Activated naive CD8-positive, alpha-beta T cell (primary cell): Measurements from ENCODE around the gene KIF5A.

Experiments used
- H3K27ac Mint-ChIP-seq: one replicate; pipeline ENCODE4 v1.8.0; 2021; ENCODE audit warnings: mixed read lengths
- H3K27me3 Mint-ChIP-seq: one replicate; pipeline ENCODE4 v1.8.0; 2021; ENCODE audit warnings: mixed read lengths
- H3K36me3 Mint-ChIP-seq: one replicate; pipeline ENCODE4 v1.8.0; 2021; ENCODE audit warnings: mixed read lengths
- H3K4me1 Mint-ChIP-seq: one replicate; pipeline ENCODE4 v1.8.0; 2021; ENCODE audit warnings: low read depth, mixed read lengths
- H3K4me3 Mint-ChIP-seq: one replicate; pipeline ENCODE4 v1.8.0; 2021; ENCODE audit warnings: mild to moderate bottlenecking, mixed read lengths
- H3K9me3 Mint-ChIP-seq: one replicate; pipeline ENCODE4 v1.8.0; 2021; ENCODE audit warnings: low read depth, mixed read lengths

Gene KIF5A

DNA sequence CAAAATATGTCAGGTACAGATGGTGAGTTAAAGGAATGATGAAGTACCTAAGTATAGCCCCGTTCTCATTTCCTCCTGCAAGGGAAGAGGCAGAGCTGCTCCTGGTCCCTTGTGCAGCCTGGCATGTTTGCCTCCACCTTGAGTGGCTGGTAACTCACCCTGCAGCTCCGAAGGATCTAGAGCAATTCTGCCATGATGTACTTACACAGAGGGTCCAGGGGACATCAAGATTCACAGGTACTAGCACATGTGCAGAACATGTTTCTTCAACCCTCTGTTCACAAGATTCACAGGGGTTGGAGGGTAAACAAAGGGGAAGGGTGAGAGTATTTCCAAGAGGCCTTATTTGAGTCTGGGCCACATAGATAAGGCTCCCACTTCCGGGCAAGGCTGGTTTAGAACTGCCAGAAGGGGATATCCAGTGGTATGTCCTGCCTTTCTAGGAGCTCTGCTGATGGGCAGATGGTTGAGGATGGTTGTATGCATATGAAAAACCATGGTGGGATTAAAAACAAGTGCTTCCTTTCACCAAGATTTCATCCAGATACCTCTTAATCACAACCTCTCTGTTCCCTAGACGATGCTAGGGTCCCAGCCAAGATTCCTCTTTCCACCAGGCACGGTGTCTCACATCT is 10.6 kb upstream of the KIF5A start:
- peaks cover 5% of the 10 kb centered on the region for H3K36me3 Mint-ChIP-seq
- no peak overlapping the region for H3K27ac Mint-ChIP-seq

DNA sequence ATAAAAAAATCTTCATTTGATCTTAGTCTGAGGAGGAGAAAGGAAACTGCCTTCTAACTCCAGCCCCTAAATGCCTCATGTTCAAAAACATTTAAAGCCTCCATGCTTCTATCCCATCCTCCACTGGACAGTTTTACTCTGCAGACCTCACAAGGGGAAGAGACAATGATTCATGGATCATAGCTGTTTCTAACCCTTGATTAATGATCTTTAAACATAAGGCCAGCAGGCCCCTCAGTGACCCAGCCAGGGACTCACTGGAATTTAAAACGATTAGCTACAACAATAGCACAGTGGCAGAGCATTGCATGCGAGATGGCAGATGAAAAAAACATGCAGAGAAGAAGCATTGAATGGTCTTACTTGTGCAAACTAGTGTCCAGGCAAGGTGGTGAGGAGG is 8.8 kb upstream of the KIF5A start:
- H3K4me1 Mint-ChIP-seq = peaks cover 21% of the 10 kb centered on the region
- H3K36me3 Mint-ChIP-seq = peaks cover 6% of the 10 kb centered on the region
- no peak overlapping the region for H3K27ac Mint-ChIP-seq
- H3K4me3 Mint-ChIP-seq = no peak overlapping the region
- H3K9me3 Mint-ChIP-seq = no peaks in the 10 kb centered on the region
- H3K27me3 Mint-ChIP-seq = no peaks in the 10 kb centered on the region

More for the DNA sequence above, 10.6 kb upstream of the KIF5A start:
- Mint-ChIP-seq H3K4me1 (peaks cover 9% of the 10 kb centered on the region), H3K9me3 (no peaks in the 10 kb centered on the region), H3K27me3 (no peaks in the 10 kb centered on the region), H3K4me3 (no peak overlapping the region)

- no peak overlapping the region for H3K27ac Mint-ChIP-seq
- peaks cover 6% of the 10 kb centered on the region for H3K36me3 Mint-ChIP-seq
- H3K9me3 Mint-ChIP-seq = no peaks in the 10 kb centered on the region
- no peak overlapping the region for H3K4me3 Mint-ChIP-seq
- H3K4me1 Mint-ChIP-seq = peaks cover 25% of the 10 kb centered on the region
- no peaks in the 10 kb centered on the region for H3K27me3 Mint-ChIP-seq
These were observed 8.1 kb upstream of the KIF5A start for GRCh38 chr12:57541717-57542116.

- no peaks in the 10 kb centered on the region for H3K9me3 Mint-ChIP-seq
- H3K36me3 Mint-ChIP-seq = peaks cover 4% of the 10 kb centered on the region
- H3K27me3 Mint-ChIP-seq = no peaks in the 10 kb centered on the region
- peaks cover 33% of the 10 kb centered on the region for H3K4me1 Mint-ChIP-seq
- no peak overlapping the region for H3K4me3 Mint-ChIP-seq
- H3K27ac Mint-ChIP-seq = peak overlapping the region; percentile 22
These were observed 6.3 kb upstream of the KIF5A start for GRCh38 chr12:57543581-57543980.

- Mint-ChIP-seq H3K4me1 (peaks cover 43% of the 10 kb centered on the region), H3K27ac (peak overlapping the region; percentile 97), H3K27me3 (no peaks in the 10 kb centered on the region), H3K9me3 (no peaks in the 10 kb centered on the region), H3K4me3 (peak overlapping the region; percentile 98), H3K36me3 (peaks cover 2% of the 10 kb centered on the region)
These were observed 3.9 kb upstream of the KIF5A start for GRCh38 chr12:57545809-57546437.

DNA sequence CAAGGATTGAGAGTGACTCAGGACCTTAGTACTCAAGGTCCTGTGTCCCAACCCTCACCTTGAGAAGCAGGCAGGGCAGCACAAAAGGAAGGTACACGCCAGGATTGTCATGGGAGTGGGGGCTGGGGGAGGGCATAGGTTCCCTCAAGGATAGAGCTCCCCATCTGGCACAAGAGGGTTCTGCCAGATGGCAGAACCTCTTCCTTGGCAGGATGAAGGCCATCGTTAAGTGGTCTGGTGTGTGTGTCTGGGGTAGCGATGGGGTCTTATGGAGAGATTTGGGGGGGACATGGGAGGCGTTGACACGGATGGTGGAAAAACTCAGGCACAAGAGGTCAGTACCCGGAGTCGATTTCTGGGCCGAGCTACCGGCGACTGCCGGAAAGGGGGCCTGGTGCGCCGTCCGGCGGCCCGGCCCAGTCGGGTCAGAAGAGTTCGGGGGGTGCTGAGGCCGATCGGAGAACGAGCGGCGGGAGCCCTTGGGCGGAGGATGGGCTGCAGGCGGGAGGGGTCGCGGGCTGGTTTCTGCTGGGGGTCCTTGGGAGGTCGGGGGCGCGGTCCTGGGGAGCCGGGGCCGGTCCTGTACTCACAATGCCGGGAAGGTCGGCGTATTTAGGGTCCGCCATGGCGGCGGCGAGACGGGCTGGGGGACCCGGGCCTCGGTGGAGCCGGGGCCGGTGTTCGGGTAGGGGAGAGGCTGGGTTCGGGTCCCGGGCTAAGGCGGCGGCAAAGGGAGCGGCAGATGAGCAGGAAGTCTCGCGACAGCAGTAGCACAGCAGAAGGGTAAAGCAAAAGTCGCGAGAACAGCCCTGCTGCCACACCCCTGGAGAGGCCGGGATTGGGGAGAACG is 3.2 kb upstream of the KIF5A start, which contains the start of gene DCTN2:
DCTN2 (minus strand) TSS at position 755 of the 850 bp plus-strand sequence; CDS start at position 626, 129 bp downstream.
- Mint-ChIP-seq H3K27me3 (no peaks in the 10 kb centered on the region), H3K27ac (peak within 1 kb of the TSS; percentile 97), H3K4me3 (peak within 1 kb of the TSS; percentile 98), H3K9me3 (no peaks in the 10 kb centered on the region), H3K36me3 (peaks cover 2% of the 10 kb centered on the region), H3K4me1 (peaks cover 44% of the 10 kb centered on the region)

- peaks cover 44% of the 10 kb centered on the region for H3K4me1 Mint-ChIP-seq
- H3K27me3 Mint-ChIP-seq = no peaks in the 10 kb centered on the region
- peak overlapping the region; percentile 97 for H3K27ac Mint-ChIP-seq
- H3K9me3 Mint-ChIP-seq = no peaks in the 10 kb centered on the region
- H3K36me3 Mint-ChIP-seq = peaks cover 2% of the 10 kb centered on the region
- H3K4me3 Mint-ChIP-seq = peak overlapping the region; percentile 98
These were observed 2.4 kb upstream of the KIF5A start for GRCh38 chr12:57547288-57548012.

GRCh38 chr12:57548013-57548315 is 1.9 kb upstream of the KIF5A start:
- Mint-ChIP-seq H3K36me3 (peaks cover 2% of the 10 kb centered on the region), H3K27ac (no peak overlapping the region), H3K4me1 (peaks cover 44% of the 10 kb centered on the region), H3K4me3 (peak overlapping the region; percentile 98), H3K27me3 (no peaks in the 10 kb centered on the region), H3K9me3 (no peaks in the 10 kb centered on the region)

- Mint-ChIP-seq H3K36me3 (peaks cover 2% of the 10 kb centered on the region), H3K9me3 (no peaks in the 10 kb centered on the region), H3K27me3 (no peaks in the 10 kb centered on the region), H3K4me3 (peak overlapping the region; percentile 79), H3K27ac (no peak overlapping the region), H3K4me1 (peaks cover 41% of the 10 kb centered on the region)
These were observed 1.4 kb upstream of the KIF5A start for GRCh38 chr12:57548488-57548887.

DNA sequence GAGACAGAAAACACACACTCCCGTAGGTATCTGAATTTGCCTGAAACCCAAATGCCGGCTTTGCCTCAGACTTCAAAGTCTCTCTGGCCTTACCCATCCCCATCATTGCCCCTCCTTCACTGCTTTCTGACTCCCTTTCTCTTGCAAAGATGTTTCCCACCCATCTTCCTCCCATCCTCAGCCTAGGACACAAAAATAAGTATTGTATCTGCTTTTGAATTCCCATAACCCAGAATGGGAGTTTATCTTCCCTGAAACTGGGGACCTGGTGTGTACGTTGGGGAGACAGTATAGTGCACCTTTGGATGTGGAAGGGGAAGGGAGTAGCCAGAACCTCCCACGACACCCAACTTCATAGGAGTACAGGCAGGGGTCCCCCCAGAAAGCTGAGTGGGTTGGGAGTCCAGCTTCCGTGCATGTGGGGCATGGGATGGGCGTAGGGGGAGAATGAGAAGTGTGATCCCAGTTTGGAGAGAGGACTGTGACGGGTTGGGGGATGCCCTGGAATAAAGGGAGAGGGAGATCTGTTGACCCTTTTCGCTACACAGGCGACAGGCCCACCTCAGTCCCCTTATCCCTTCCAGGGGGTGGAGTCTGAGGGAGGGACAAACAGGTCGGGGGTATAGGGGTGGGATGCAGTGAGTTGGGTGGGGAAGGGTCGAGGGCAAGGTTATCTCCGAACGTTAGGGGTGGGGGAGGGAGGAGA is 488 bp upstream of the KIF5A start:
- Mint-ChIP-seq H3K4me3 (peak overlapping the region; percentile 79), H3K27me3 (no peaks in the 10 kb centered on the region), H3K4me1 (peaks cover 35% of the 10 kb centered on the region), H3K36me3 (peaks cover 2% of the 10 kb centered on the region), H3K9me3 (no peaks in the 10 kb centered on the region), H3K27ac (no peak overlapping the region)

GRCh38 chr12:57550641-57551549 is 1.1 kb downstream of the KIF5A start:
- H3K4me1 Mint-ChIP-seq = peaks cover 24% of the 10 kb centered on the region
- peak overlapping the region; percentile 77 for H3K4me3 Mint-ChIP-seq
- no peaks in the 10 kb centered on the region for H3K27me3 Mint-ChIP-seq
- H3K27ac Mint-ChIP-seq = peak overlapping the region; percentile 29
- H3K36me3 Mint-ChIP-seq = peaks cover 2% of the 10 kb centered on the region
- no peaks in the 10 kb centered on the region for H3K9me3 Mint-ChIP-seq

DNA sequence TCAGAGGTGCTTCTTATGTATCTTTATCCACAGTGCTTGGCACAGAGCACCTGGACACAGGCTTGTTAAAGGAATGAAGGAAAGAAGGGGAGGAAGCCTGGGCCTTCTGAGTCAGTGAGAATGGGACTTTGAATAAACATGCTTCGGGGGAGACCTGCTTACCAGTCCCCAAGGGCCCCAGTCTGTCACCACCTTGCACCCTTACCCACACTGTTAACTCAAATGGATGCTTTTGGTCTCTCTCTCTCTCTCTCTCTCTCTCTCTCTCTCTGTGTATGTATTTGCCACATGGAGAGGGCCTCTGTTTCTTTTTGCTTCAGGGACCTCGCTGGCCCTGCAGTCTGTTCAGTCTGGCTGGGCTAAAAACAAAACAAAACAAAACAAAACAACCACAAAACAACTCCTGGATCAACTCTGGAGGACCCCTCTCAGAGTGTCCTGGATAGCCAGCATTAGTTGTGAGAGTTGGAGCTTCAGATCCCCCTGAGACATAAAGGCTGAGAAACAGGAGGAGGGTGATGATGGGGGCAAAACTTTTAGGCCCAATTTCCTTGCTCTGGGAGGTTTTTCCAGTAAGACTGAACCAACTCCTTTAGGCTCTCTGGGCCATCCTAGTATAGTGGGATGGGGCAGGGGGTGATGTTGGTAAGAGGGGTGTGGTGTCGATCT is 1.9 kb downstream of the KIF5A start:
- H3K36me3 Mint-ChIP-seq = no peaks in the 10 kb centered on the region
- peak overlapping the region; percentile 77 for H3K4me3 Mint-ChIP-seq
- H3K9me3 Mint-ChIP-seq = no peaks in the 10 kb centered on the region
- peaks cover 19% of the 10 kb centered on the region for H3K4me1 Mint-ChIP-seq
- H3K27ac Mint-ChIP-seq = no peak overlapping the region
- no peaks in the 10 kb centered on the region for H3K27me3 Mint-ChIP-seq

- Mint-ChIP-seq H3K27me3 (no peaks in the 10 kb centered on the region), H3K36me3 (no peaks in the 10 kb centered on the region), H3K27ac (no peak overlapping the region), H3K9me3 (no peaks in the 10 kb centered on the region), H3K4me3 (no peak overlapping the region), H3K4me1 (peaks cover 17% of the 10 kb centered on the region)
These were observed 2.4 kb downstream of the KIF5A start for GRCh38 chr12:57552306-57552651.
